Muscle layer of duodenum (tissue), 2 donors: Measurements from ENCODE around the gene NDUFAF7.
"Not testable (repeated sequence)": the region's sequence is repeated elsewhere in the genome, so short reads cannot be mapped to it uniquely, and the experiment has no call there.

Experiments
- H3K27ac ChIP-seq: one replicate; pipeline ENCODE4 v1.7.0; 2013; ENCODE audit warnings: mild to moderate bottlenecking, low read length
- H3K27me3 ChIP-seq: one replicate; pipeline ENCODE4 v1.7.0; 2013; ENCODE audit warnings: low read depth, mild to moderate bottlenecking, control low read depth, low read length
- H3K36me3 ChIP-seq, 2 donors: one replicate each; pipeline ENCODE4 v1.7.0; 2013; ENCODE audit warnings: low read length in 2 of 2, control low read depth in 1 of 2, mild to moderate bottlenecking in 1 of 2; ENCODE audit not compliant: insufficient read depth in 2 of 2, control insufficient read depth in 1 of 2
- H3K4me1 ChIP-seq, 2 donors: one replicate each; pipeline ENCODE4 v1.7.0; 2013; ENCODE audit warnings: low read length in 2 of 2, mild to moderate bottlenecking in 2 of 2, control low read depth in 1 of 2, moderate library complexity in 1 of 2; ENCODE audit not compliant: insufficient read depth in 2 of 2, control insufficient read depth in 1 of 2
- H3K4me3 ChIP-seq, 2 donors: one replicate each; pipeline ENCODE4 v1.7.0; 2013; ENCODE audit warnings: low read length in 2 of 2, low read depth in 1 of 2, mild to moderate bottlenecking in 1 of 2
- H3K9me3 ChIP-seq, 2 donors: one replicate each; pipeline ENCODE4 v1.7.0; 2013; ENCODE audit warnings: low read length in 2 of 2, control low read depth in 1 of 2, mild to moderate bottlenecking in 1 of 2; ENCODE audit not compliant: control insufficient read depth in 1 of 2
- donor health status: healthy.

Gene NDUFAF7

GRCh38 chr2:37198681-37199065 lies 32.8 kb upstream of the NDUFAF7 start:
- H3K27ac ChIP-seq: no peak overlapping the region
- H3K4me3 ChIP-seq: no peak overlapping the region

GRCh38 chr2:37201208-37201607 lies 30.2 kb upstream of the NDUFAF7 start:
- Histone ChIP-seq H3K4me3 (no peak overlapping the region), H3K27me3 (no peaks in the 10 kb centered on the region), H3K27ac (no peak overlapping the region), H3K36me3 (peaks cover 25 to 49% of the 10 kb centered on the region in 2 donors), H3K9me3 (peaks cover 0 to 5% of the 10 kb centered on the region in 2 donors), H3K4me1 (peaks cover 4 to 10% of the 10 kb centered on the region in 2 donors)

More at GRCh38 chr2:37198681-37199065, 32.8 kb upstream of the NDUFAF7 start:
- no peaks in the 10 kb centered on the region for H3K27me3 ChIP-seq
- H3K36me3 ChIP-seq: peaks cover 16 to 26% of the 10 kb centered on the region in 2 donors
- H3K9me3 ChIP-seq: peaks cover 0 to 5% of the 10 kb centered on the region in 2 donors
- H3K4me1 ChIP-seq: peaks cover 4 to 10% of the 10 kb centered on the region in 2 donors

- Histone ChIP-seq H3K36me3 (peaks cover 26 to 55% of the 10 kb centered on the region in 2 donors), H3K4me3 (no peak overlapping the region), H3K9me3 (peaks cover 0 to 5% of the 10 kb centered on the region in 2 donors), H3K4me1 (peaks cover 4 to 10% of the 10 kb centered on the region in 2 donors), H3K27me3 (no peaks in the 10 kb centered on the region), H3K27ac (no peak overlapping the region)
Observed at GRCh38 chr2:37201766-37202165, 29.7 kb upstream of the NDUFAF7 start.

- Histone ChIP-seq H3K36me3 (peaks cover 26 to 73% of the 10 kb centered on the region in 2 donors), H3K4me3 (no peak overlapping the region), H3K9me3 (peaks cover 3 to 5% of the 10 kb centered on the region in 2 donors), H3K4me1 (no peaks in the 10 kb centered on the region), H3K27ac (no peak overlapping the region), H3K27me3 (no peaks in the 10 kb centered on the region)
Observed at GRCh38 chr2:37203708-37204107, 27.8 kb upstream of the NDUFAF7 start.

GRCh38 chr2:37205071-37205661 lies 26.3 kb upstream of the NDUFAF7 start:
- H3K27ac ChIP-seq, H3K4me1 ChIP-seq, H3K4me3 ChIP-seq, H3K27me3 ChIP-seq: not testable (repeated sequence)
- Histone ChIP-seq H3K9me3 (peaks cover 5 to 12% of the 10 kb centered on the region in 2 donors), H3K36me3 (peaks cover 23 to 87% of the 10 kb centered on the region in 2 donors)

- Histone ChIP-seq H3K27me3 (no peaks in the 10 kb centered on the region), H3K9me3 (peaks cover 5 to 12% of the 10 kb centered on the region in 2 donors), H3K4me1 (no peaks in the 10 kb centered on the region), H3K36me3 (peaks cover 26 to 88% of the 10 kb centered on the region in 2 donors), H3K4me3 (no peak overlapping the region), H3K27ac (no peak overlapping the region)
Observed at GRCh38 chr2:37205689-37206341, 25.6 kb upstream of the NDUFAF7 start.

- not testable (repeated sequence) for H3K27ac ChIP-seq, H3K4me3 ChIP-seq, H3K4me1 ChIP-seq, H3K27me3 ChIP-seq
- peaks cover 5 to 12% of the 10 kb centered on the region in 2 donors for H3K9me3 ChIP-seq
- peaks cover 30 to 88% of the 10 kb centered on the region in 2 donors for H3K36me3 ChIP-seq
Observed at GRCh38 chr2:37206760-37207159, 24.7 kb upstream of the NDUFAF7 start.

GRCh38 chr2:37211212-37211611 lies 20.2 kb upstream of the NDUFAF7 start:
- no peak overlapping the region for H3K27ac ChIP-seq
- peaks cover 0 to 12% of the 10 kb centered on the region in 2 donors for H3K9me3 ChIP-seq
- H3K36me3 ChIP-seq: peaks cover 36 to 75% of the 10 kb centered on the region in 2 donors
- H3K27me3 ChIP-seq: no peaks in the 10 kb centered on the region
- H3K4me1 ChIP-seq: no peaks in the 10 kb centered on the region
- no peak overlapping the region for H3K4me3 ChIP-seq

- Histone ChIP-seq H3K36me3 (peaks cover 43 to 75% of the 10 kb centered on the region in 2 donors), H3K27me3 (no peaks in the 10 kb centered on the region), H3K9me3 (peaks cover 0 to 12% of the 10 kb centered on the region in 2 donors), H3K27ac (no peak overlapping the region), H3K4me1 (no peaks in the 10 kb centered on the region), H3K4me3 (no peak overlapping the region)
Observed at GRCh38 chr2:37211939-37212338, 19.5 kb upstream of the NDUFAF7 start.

- Histone ChIP-seq H3K36me3 (peaks cover 55 to 62% of the 10 kb centered on the region in 2 donors), H3K27ac (no peak overlapping the region), H3K9me3 (no peaks in the 10 kb centered on the region), H3K4me1 (no peaks in the 10 kb centered on the region), H3K4me3 (no peak overlapping the region), H3K27me3 (no peaks in the 10 kb centered on the region)
Observed at GRCh38 chr2:37215250-37215649, 16.2 kb upstream of the NDUFAF7 start.

- Histone ChIP-seq H3K4me3 (no peak overlapping the region), H3K36me3 (peaks cover 48 to 60% of the 10 kb centered on the region in 2 donors)
Observed at GRCh38 chr2:37219046-37219445, 12.4 kb upstream of the NDUFAF7 start.

More at GRCh38 chr2:37219046-37219445, 12.4 kb upstream of the NDUFAF7 start:
- H3K27me3 ChIP-seq: no peaks in the 10 kb centered on the region
- H3K9me3 ChIP-seq: no peaks in the 10 kb centered on the region
- H3K27ac ChIP-seq: no peak overlapping the region
- H3K4me1 ChIP-seq: no peaks in the 10 kb centered on the region
